Activated CD8-positive, alpha-beta memory T cell treated with anti-CD3 and anti-CD28 coated beads for 36 hours (primary cell): ENCODE data around the gene ZFP57. TPM values are rescaled to one million over a fixed set of nuclear protein-coding genes. Genes with fewer than 3 reads are reported as not detected.
"Not testable (repeated sequence)": the region's sequence is repeated elsewhere in the genome, so short reads cannot be mapped to it uniquely, and the experiment has no call there.

Source experiments
- CTCF ChIA-PET: fragments of 350-600 bp; sonication (Branson Sonifier 250); formaldehyde crosslinking; loops from one replicate; lab custom pipeline; 2021; ENCODE audit warnings: antibody characterized with exemption; lab: Charles Lee
- POLR2A ChIA-PET: fragments of 350-600 bp; sonication (Branson Sonifier 250); formaldehyde crosslinking; loops from one replicate; lab custom pipeline; 2021; ENCODE audit warnings: antibody characterized with exemption; lab: Charles Lee
- total RNA-seq, 2 experiments: library from RNA; stranded (reverse); gene quantifications; one replicate each; pipeline ENCODE4 v1.2.3, GENCODE V29; 2021

ZFP57 gene
- total RNA-seq, 2 experiments from 2014 or later, result 10.8 to 10.9 TPM

GRCh38 chr6:29705389-29706231, 24.7 kb upstream of the ZFP57 start:
- POLR2A ChIA-PET, result no interaction called here
- CTCF ChIA-PET, result interaction anchor here (1.0 to 2.1 kb wide), 5 partner anchors 9 to 130 kb away, joined by 3 to 7 read pairs (median 3); no protein-coding TSS in a partner anchor

- CTCF ChIA-PET, result interaction anchor here (0.7 to 1.5 kb wide), 3 partner anchors 24 to 133 kb away, joined by 3 read pairs; no protein-coding TSS in a partner anchor
- POLR2A ChIA-PET, result no interaction called here
Observed at GRCh38 chr6:29702519-29703103, 21.7 kb upstream of the ZFP57 start.

DNA sequence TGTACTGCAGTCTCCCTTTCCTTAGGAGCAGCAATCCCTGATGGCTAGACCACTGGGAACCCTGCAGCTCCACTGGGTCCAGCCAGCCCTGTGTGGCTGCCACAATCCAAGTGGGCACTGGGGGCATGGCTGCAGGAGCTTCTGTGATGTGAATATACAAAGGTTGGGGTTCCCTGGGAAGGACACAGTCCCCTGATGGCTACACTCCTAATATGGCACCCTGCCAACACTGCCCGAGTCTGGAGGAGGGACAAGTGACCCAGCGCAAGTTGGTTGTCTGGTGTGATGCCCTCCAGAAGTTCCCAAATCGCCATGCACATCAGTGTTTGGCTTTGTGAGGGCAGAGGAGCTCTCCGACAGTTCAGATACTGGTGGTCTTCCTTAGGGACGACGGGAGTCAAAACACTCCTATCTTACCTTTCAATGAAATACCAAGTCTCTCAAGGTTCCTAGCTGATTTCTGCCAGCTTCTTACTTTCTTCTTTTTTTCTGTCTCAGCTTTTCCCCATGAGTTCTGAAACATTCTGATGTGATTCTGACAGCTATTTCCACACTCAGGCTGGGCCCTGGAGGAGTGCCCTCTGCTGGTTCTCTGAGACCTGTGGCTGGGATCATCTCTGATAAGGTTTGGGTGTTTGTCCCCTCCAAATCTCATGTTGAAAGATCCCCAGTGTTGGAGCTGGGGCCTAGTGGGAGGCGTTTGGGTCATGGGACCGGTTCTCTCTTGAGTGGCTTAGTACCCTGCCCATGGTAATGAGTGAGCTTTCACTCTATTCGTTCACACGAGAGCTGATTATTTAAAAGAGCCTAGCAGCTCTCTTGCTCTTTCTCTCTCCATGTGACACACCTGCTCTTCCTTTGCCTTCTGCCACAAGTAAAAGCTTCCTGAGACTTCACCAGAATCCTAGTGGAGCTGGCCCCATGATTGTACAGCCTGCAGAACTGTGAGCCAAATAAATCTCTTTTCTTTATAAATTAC, 15.5 kb upstream of the ZFP57 start:
- POLR2A ChIA-PET, result no interaction called here
- CTCF ChIA-PET, result interaction anchor here (1.1 to 1.9 kb wide), 5 partner anchors 9 to 46 kb away, joined by 3 to 7 read pairs (median 4); no protein-coding TSS in a partner anchor

- ChIA-PET CTCF (interaction anchor here (0.7 to 0.9 kb wide), 2 partner anchors 12 to 41 kb away, joined by 3 to 4 read pairs; no protein-coding TSS in a partner anchor), POLR2A (no interaction called here)
Observed at GRCh38 chr6:29694637-29695036, 13.7 kb upstream of the ZFP57 start.

DNA sequence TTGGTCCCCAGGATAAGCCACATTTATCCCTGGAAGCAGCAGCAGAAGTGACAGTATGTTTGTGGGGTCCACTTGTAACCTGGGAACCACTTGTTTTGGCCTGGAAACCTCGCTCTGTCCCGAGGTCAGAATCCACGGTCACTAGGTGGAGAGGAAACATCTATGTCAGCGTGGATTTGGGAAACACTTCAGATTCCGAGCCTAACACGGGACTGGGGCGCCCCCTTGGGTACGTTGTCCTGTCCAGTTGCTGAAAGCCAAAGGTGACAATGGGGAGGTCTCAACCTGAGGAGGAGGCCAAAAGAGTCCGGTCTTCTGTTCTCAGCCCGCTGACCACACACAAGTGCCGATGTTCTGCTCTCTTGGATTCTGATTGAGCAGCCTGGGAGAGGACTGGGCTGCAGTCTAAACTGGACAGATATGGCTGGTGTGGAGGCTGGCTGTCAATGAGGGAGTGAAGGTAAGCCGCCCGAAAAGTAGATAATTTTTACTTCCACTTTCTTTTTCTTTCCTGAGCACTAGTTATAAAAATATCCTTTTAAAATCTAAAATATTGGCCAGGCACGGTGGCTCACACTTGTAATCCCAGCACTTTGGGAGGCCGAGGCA, 4.9 kb upstream of the ZFP57 start:
- CTCF ChIA-PET, result no interaction called here
- POLR2A ChIA-PET, result no interaction called here

DNA sequence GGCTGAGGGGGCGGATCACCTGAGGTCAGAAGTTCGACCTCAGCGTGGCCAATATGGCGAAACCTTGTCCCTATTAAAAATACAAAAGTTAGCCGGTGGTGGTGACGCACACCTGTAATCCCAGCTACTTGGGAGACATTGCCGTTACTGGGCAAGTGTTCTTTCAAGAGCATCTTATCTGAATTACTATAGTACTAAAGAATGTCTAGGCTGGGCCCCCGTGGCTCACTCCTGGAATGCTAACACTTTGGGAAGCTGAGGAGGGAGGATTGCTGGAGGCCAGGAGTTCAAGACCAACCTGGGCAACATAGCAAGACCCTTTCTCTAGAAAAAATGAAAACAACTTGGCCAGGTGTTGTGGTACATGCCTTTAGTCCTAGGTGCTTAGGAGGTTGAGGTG, 859 bp upstream of the ZFP57 start:
- ChIA-PET POLR2A (no interaction called here), CTCF (interaction anchor here (1.2 to 1.9 kb wide), 2 partner anchors 29 to 32 kb away, joined by 3 to 8 read pairs; no protein-coding TSS in a partner anchor)

- ChIA-PET CTCF (interaction anchor here (0.6 to 1.9 kb wide), 4 partner anchors 28 to 1600 kb away, joined by 3 to 8 read pairs (median 3); partner anchors contain the start of gene ZNF165), POLR2A (no interaction called here)
Observed at GRCh38 chr6:29680416-29680815, 536 bp downstream of the ZFP57 start.

GRCh38 chr6:29679962-29680361, 990 bp downstream of the ZFP57 start:
- CTCF ChIA-PET, result interaction anchor here (0.6 to 1.9 kb wide), 3 partner anchors 27 to 1600 kb away, joined by 3 to 8 read pairs (median 3); partner anchors contain the start of gene ZNF165
- POLR2A ChIA-PET, result no interaction called here

GRCh38 chr6:29678114-29678513, 2.8 kb downstream of the ZFP57 start:
- POLR2A ChIA-PET, result no interaction called here
- CTCF ChIA-PET, result no interaction called here

- CTCF ChIA-PET, result no interaction called here
Observed at GRCh38 chr6:29676981-29677601, 3.9 kb downstream of the ZFP57 start.

DNA sequence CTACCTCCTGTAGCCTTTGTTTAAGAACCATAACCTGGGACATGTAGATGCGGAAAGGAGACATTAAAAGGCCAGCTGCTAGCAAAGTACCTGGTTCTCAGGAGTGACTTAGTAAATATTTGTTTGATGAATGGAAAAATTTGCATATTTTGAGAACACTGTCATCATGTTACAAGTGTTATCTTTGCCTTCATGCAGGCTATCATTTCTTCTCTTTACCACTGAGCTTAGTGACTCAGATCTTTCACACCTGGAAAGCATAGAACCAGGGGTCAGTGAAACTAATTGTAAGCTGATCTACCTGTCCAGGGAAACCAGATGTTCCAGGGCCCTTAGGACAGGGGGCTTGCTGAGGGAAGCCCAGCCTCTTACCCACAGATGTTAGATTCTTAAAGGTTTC, 5.4 kb downstream of the ZFP57 start:
- CTCF ChIA-PET, result interaction anchor here (1.4 kb wide), 1 partner anchor 22 kb away, joined by 6 read pairs; no protein-coding TSS in a partner anchor

More at GRCh38 chr6:29676981-29677601, 3.9 kb downstream of the ZFP57 start:
- POLR2A ChIA-PET, result no interaction called here

GRCh38 chr6:29674008-29674407, 6.9 kb downstream of the ZFP57 start:
- CTCF ChIA-PET, result no interaction called here
- POLR2A ChIA-PET, result no interaction called here

More for the DNA sequence above, 5.4 kb downstream of the ZFP57 start:
- POLR2A ChIA-PET, result no interaction called here

GRCh38 chr6:29673161-29673560, 7.8 kb downstream of the ZFP57 start:
- ChIA-PET CTCF (interaction anchor here (1.6 kb wide), 1 partner anchor 24 kb away, joined by 3 read pairs; no protein-coding TSS in a partner anchor), POLR2A (no interaction called here)

GRCh38 chr6:29672116-29672515, 8.8 kb downstream of the ZFP57 start:
- POLR2A ChIA-PET, result not testable (repeated sequence)
- CTCF ChIA-PET, result interaction anchor here (1.6 kb wide), 1 partner anchor 25 kb away, joined by 3 read pairs; no protein-coding TSS in a partner anchor

GRCh38 chr6:29671026-29671425, 9.9 kb downstream of the ZFP57 start:
- CTCF ChIA-PET, result no interaction called here
- POLR2A ChIA-PET, result no interaction called here

DNA sequence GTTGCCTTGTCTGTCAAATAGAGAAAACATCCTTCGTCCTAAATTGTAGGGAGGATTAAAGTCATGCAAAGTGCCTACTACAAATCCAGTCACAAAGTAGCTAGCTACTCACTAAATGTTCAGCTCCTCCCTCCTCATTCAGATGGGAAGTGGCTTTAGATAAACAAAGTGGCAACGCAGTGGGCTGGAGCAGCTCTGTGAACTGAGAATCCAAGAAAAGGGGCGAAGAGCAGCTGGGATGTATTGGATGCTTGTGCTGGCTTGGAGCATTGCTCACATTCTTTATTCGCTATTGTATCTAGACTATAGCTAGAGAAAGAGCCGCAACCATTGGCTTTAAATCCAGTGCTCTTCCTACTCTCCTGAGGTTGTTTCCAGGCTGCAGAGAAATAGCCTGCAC, 13.8 kb downstream of the ZFP57 start:
- POLR2A ChIA-PET, result no interaction called here
- CTCF ChIA-PET, result interaction anchor here (0.6 kb wide), 1 partner anchor 907 kb away, joined by 3 read pairs; no protein-coding TSS in a partner anchor

DNA sequence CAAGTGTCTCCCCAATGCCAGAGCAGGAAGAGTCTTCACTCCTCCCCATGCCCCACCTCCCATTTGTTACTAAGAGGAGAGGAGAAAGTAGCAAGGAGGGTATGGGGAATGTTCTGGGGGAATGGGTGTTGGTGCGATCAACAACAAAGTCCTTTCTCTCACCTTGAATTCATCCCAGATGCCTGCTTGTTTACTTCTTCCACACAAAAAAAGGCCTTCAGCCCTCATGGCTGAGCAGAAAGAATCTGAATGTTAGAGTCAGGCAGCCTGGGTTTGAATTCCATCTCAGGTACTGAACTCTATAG, 14.2 kb downstream of the ZFP57 start:
- CTCF ChIA-PET, result no interaction called here
- POLR2A ChIA-PET, result no interaction called here
